Smooth muscle cell (in vitro differentiated cells): ENCODE data around the gene RFX4. TPM values are rescaled to one million over a fixed set of nuclear protein-coding genes. Genes with fewer than 3 reads are reported as not detected.

Experiments used
- DNase-seq: peaks from one replicate; lab custom pipeline; 2025; ENCODE audit not compliant: unreplicated experiment; lab: John Stamatoyannopoulos, UW
- H2AFZ ChIP-seq: fragments of 200-600 bp; sonication (generic); 2 replicates; pipeline ENCODE4 v1.6.0; 2016; ENCODE audit warnings: antibody characterized with exemption, low read depth, mild to moderate bottlenecking
- H3F3A ChIP-seq: fragments of 200-600 bp; sonication (generic); 2 replicates; pipeline ENCODE4 v1.6.0; 2017; ENCODE audit warnings: antibody characterized with exemption, low read depth
- H3K27ac ChIP-seq: fragments of 200-600 bp; sonication (generic); 2 replicates; pipeline ENCODE4 v1.5.1; 2016; ENCODE audit warnings: low read depth, mild to moderate bottlenecking
- H3K27me3 ChIP-seq: fragments of 200-600 bp; sonication (generic); 2 replicates; pipeline ENCODE4 v1.6.1; 2016; ENCODE audit warnings: low read depth, mild to moderate bottlenecking
- H3K36me3 ChIP-seq: fragments of 200-600 bp; sonication (generic); 2 replicates; pipeline ENCODE4 v1.5.1; 2016; ENCODE audit warnings: low read depth
- H3K4me1 ChIP-seq: fragments of 200-600 bp; sonication (generic); 2 replicates; pipeline ENCODE4 v1.5.1; 2016; ENCODE audit warnings: low read depth
- H3K4me2 ChIP-seq: fragments of 200-600 bp; sonication (generic); 2 replicates; pipeline ENCODE4 v1.6.0; 2016; ENCODE audit warnings: mild to moderate bottlenecking
- H3K4me3 ChIP-seq: fragments of 200-600 bp; sonication (generic); 2 replicates; pipeline ENCODE4 v1.5.1; 2016; ENCODE audit warnings: mild to moderate bottlenecking
- H3K79me2 ChIP-seq: fragments of 200-600 bp; sonication (generic); 2 replicates; pipeline ENCODE4 v1.6.0; 2016; ENCODE audit warnings: low read depth, mild to moderate bottlenecking
- H3K9ac ChIP-seq: fragments of 200-600 bp; sonication (generic); 2 replicates; pipeline ENCODE4 v1.6.0; 2016; ENCODE audit warnings: low read depth
- H3K9me3 ChIP-seq: fragments of 200-600 bp; sonication (generic); replicated peaks from 2 replicates; pipeline ENCODE4 v1.5.1; 2016; ENCODE audit warnings: low read depth
- H4K20me1 ChIP-seq: fragments of 200-600 bp; sonication (generic); 2 replicates; pipeline ENCODE4 v1.6.0; 2016; ENCODE audit warnings: low read depth
- CTCF ChIP-seq: fragments of 200-600 bp; sonication (generic); IDR thresholded peaks from 2 replicates; pipeline ENCODE4 v1.5.1; 2017; ENCODE audit warnings: borderline replicate concordance, mild to moderate bottlenecking, antibody characterized with exemption; ENCODE audit not compliant: insufficient read depth, poor library complexity, severe bottlenecking
- WGBS: methylation state at CpG from one replicate; pipeline ENCODE4 v1.1.7; 2016; ENCODE audit warnings: low lambda C conversion rate; 5-methylcytosine and 5-hydroxymethylcytosine counted together
- polyA plus RNA-seq: library from polyadenylated mRNA; unstranded; fragments of >200 nt; fragmentation: Nextera tagmentation; extraction: Ambion mirVana; gene quantifications from 2 replicates; pipeline ENCODE4 v1.2.1, GENCODE V29; 2016
- total RNA-seq: library from RNA; depleted of rRNA; stranded (reverse); fragments of >200 nt; gene quantifications from 2 replicates; pipeline ENCODE4 v1.2.3, GENCODE V29; 2014

The RFX4 gene
- total and polyA plus RNA-seq, 2 experiments from 2014 or later: not detected

- DNase-seq: no peak
- TF ChIP-seq CTCF: no peak
- no peaks in the 10 kb centered on the region for H3F3A ChIP-seq
- H3K79me2 ChIP-seq: no peaks in the 10 kb centered on the region
- no peaks in the 10 kb centered on the region for H3K27me3 ChIP-seq
- no peaks in the 10 kb centered on the region for H3K9me3 ChIP-seq
- no peaks in the 10 kb centered on the region for H3K4me1 ChIP-seq
- no peak overlapping the region for H3K9ac ChIP-seq
- no peaks in the 10 kb centered on the region for H4K20me1 ChIP-seq
- H3K4me3 ChIP-seq: no peak overlapping the region
- no peak overlapping the region for H3K27ac ChIP-seq
- H3K36me3 ChIP-seq: no peaks in the 10 kb centered on the region
- WGBS: 97% methylated on average over 1 of the region's 1 CpG
- H2AFZ ChIP-seq: no peak overlapping the region
- H3K4me2 ChIP-seq: no peak overlapping the region
These were observed 146.8 kb downstream of the RFX4 start for GRCh38 chr12:106729611-106730010.

- no peaks in the 10 kb centered on the region for H4K20me1 ChIP-seq
- H3K4me3 ChIP-seq: no peak overlapping the region
- no peaks in the 10 kb centered on the region for H3F3A ChIP-seq
- no peak for TF ChIP-seq CTCF
- H2AFZ ChIP-seq: no peak overlapping the region
- no peaks in the 10 kb centered on the region for H3K27me3 ChIP-seq
- no peak overlapping the region for H3K27ac ChIP-seq
- H3K79me2 ChIP-seq: no peaks in the 10 kb centered on the region
- no peaks in the 10 kb centered on the region for H3K36me3 ChIP-seq
- no peaks in the 10 kb centered on the region for H3K9me3 ChIP-seq
- DNase-seq: no peak
- no peak overlapping the region for H3K4me2 ChIP-seq
- no peaks in the 10 kb centered on the region for H3K4me1 ChIP-seq
- 94% methylated on average over 5 of the region's 5 CpGs for WGBS
- H3K9ac ChIP-seq: no peak overlapping the region
These were observed 150.1 kb downstream of the RFX4 start for GRCh38 chr12:106732890-106733289.

GRCh38 chr12:106733660-106734059, 150.9 kb downstream of the RFX4 start:
- no peak overlapping the region for H3K27ac ChIP-seq
- 93% methylated on average over 4 of the region's 4 CpGs for WGBS
- no peaks in the 10 kb centered on the region for H3K9me3 ChIP-seq
- no peaks in the 10 kb centered on the region for H3F3A ChIP-seq
- no peaks in the 10 kb centered on the region for H3K27me3 ChIP-seq
- no peak overlapping the region for H3K4me2 ChIP-seq
- H3K79me2 ChIP-seq: no peaks in the 10 kb centered on the region
- no peak overlapping the region for H2AFZ ChIP-seq
- no peak overlapping the region for H3K9ac ChIP-seq
- H3K4me1 ChIP-seq: no peaks in the 10 kb centered on the region
- no peak for DNase-seq
- H4K20me1 ChIP-seq: no peaks in the 10 kb centered on the region
- no peak for TF ChIP-seq CTCF
- no peak overlapping the region for H3K4me3 ChIP-seq
- H3K36me3 ChIP-seq: no peaks in the 10 kb centered on the region
